Natural killer cell (primary cell): Measurements from ENCODE around the gene RCBTB2. TPM values are rescaled to one million over a fixed set of nuclear protein-coding genes. Genes with fewer than 3 reads are reported as not detected.

Source experiments
- ATAC-seq, 3 donors: fragments of 150-1000 bp in 2 of 3; fragments of 200-7000 bp in 1 of 3; cut with Tn5 transposase; 1 replicate in 1 of 3; 2 replicates in 2 of 3; pipeline ENCODE4 v1.10.0; 2021; ENCODE audit warnings: mild to moderate bottlenecking in 2 of 3, moderate library complexity in 2 of 3
- DNase-seq, 2 donors: peaks; one replicate each; pipeline versions ENCODE4 v3.0.0 to v3.0.0-alpha.2; 2013 to 2021; ENCODE audit warnings: mixed read lengths in 1 of 2
- H3K27ac ChIP-seq: one replicate; pipeline ENCODE4 v1.5.1; 2013; ENCODE audit warnings: mild to moderate bottlenecking, low read length
- H3K27me3 ChIP-seq: one replicate; pipeline ENCODE4 v1.6.1; 2013; ENCODE audit warnings: low read length; ENCODE audit not compliant: control insufficient read depth, insufficient read depth
- H3K36me3 ChIP-seq: one replicate; pipeline ENCODE4 v1.6.1; 2013; ENCODE audit warnings: low read length; ENCODE audit not compliant: control insufficient read depth, insufficient read depth
- H3K4me1 ChIP-seq: one replicate; pipeline ENCODE4 v1.6.1; 2013; ENCODE audit warnings: low read length; ENCODE audit not compliant: control insufficient read depth, insufficient read depth
- H3K4me3 ChIP-seq: one replicate; pipeline ENCODE4 v1.5.1; 2013; ENCODE audit warnings: low read length
- H3K9me3 ChIP-seq: one replicate; pipeline ENCODE4 v1.6.1; 2013; ENCODE audit warnings: low read length; ENCODE audit not compliant: control insufficient read depth, insufficient read depth
- H3K27ac Mint-ChIP-seq, 2 donors: one replicate each; pipeline ENCODE4 v1.8.0; 2022; ENCODE audit warnings: mild to moderate bottlenecking in 2 of 2, mixed read lengths in 2 of 2, moderate library complexity in 1 of 2
- H3K27me3 Mint-ChIP-seq, 2 donors: one replicate each; pipeline ENCODE4 v1.8.0; 2022; ENCODE audit warnings: low read depth in 2 of 2, mixed read lengths in 2 of 2
- H3K36me3 Mint-ChIP-seq: one replicate; pipeline ENCODE4 v1.8.0; 2022; ENCODE audit warnings: mixed read lengths
- H3K4me1 Mint-ChIP-seq, 2 donors: one replicate each; pipeline ENCODE4 v1.8.0; 2022; ENCODE audit warnings: mixed read lengths in 2 of 2
- H3K4me3 Mint-ChIP-seq: one replicate; pipeline ENCODE4 v1.8.0; 2022; ENCODE audit warnings: mild to moderate bottlenecking, moderate library complexity, mixed read lengths
- H3K9me3 Mint-ChIP-seq, 2 donors: one replicate each; pipeline ENCODE4 v1.8.0; 2022; ENCODE audit warnings: mixed read lengths in 2 of 2
- CTCF ChIP-seq: fragments of 200-600 bp; IDR thresholded peaks from one replicate; pipeline ENCODE4 v1.8.0; 2022; ENCODE audit warnings: antibody characterized with exemption
- WGBS: methylation state at CpG from one replicate; pipeline ENCODE4 v1.1.7; 2013; ENCODE audit warnings: missing lambda C conversion rate; ENCODE audit not compliant: insufficient coverage; 5-methylcytosine and 5-hydroxymethylcytosine counted together
- intact Hi-C: fragments of 100-400 bp; cut with micrococcal nuclease; formaldehyde crosslinking; loops from one replicate; pipeline ENCODE4 v1.14.2; 2022
- total RNA-seq, 4 donors: library from RNA; stranded (reverse); fragments of 120-200 nt in 1 of 4; gene quantifications; one replicate each; pipeline versions ENCODE4 v1.2.3 to v1.2.4, GENCODE V29; 2013 to 2022

RCBTB2 gene
- total RNA-seq, 3 donors from 2014 or later (not counting 1 experiment from before 2014, with no cell fraction given) = 21.9 to 27.1 (median 24.2) TPM

DNA sequence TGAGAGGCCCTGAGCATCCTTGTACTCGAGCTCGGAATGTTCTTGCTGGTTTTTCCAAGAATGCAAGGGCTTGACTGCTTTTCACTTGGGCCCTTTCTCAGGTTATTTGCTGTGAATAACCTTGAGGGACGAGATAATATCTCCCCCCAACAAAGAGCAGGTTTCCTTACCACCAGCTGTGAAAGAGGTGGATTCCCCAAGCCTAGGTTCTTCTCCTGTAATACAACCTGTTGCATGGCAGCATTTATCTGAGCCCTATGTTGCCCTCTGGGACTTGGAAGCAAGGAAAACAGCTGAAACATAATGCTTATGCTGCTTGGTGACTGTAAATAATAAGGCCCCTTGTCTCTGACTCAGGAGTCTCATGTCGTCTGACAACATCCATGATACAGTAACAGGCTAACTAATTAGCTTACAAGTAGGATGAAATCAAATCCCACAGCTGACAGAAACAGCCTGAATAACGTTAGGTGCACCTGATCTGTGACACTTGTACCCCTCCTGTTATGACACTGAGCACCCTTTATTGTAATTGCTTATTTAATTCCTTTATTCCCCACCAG lies 43.6 kb upstream of the RCBTB2 start:
- 93% methylated on average over 5 of the region's 5 CpGs for WGBS
- DNase-seq = no peak
- no peak overlapping the region for H3K27ac Mint-ChIP-seq
- peaks cover 6 to 9% of the 10 kb centered on the region in 2 donors for H3K27me3 Mint-ChIP-seq
- H3K4me3 ChIP-seq = no peak overlapping the region
- no peaks in the 10 kb centered on the region for H3K9me3 ChIP-seq
- H3K4me1 ChIP-seq = peaks cover 26% of the 10 kb centered on the region
- H3K9me3 Mint-ChIP-seq = no peaks in the 10 kb centered on the region
- no peak overlapping the region for H3K27ac ChIP-seq
- TF ChIP-seq CTCF = no peak
- peaks cover 21 to 45% of the 10 kb centered on the region in 2 donors for H3K4me1 Mint-ChIP-seq
- no peaks in the 10 kb centered on the region for H3K36me3 Mint-ChIP-seq
- no peaks in the 10 kb centered on the region for H3K36me3 ChIP-seq
- no peak for ATAC-seq
- no peaks in the 10 kb centered on the region for H3K27me3 ChIP-seq
- intact Hi-C loops = no loop called here
- H3K4me3 Mint-ChIP-seq = no peak overlapping the region

DNA sequence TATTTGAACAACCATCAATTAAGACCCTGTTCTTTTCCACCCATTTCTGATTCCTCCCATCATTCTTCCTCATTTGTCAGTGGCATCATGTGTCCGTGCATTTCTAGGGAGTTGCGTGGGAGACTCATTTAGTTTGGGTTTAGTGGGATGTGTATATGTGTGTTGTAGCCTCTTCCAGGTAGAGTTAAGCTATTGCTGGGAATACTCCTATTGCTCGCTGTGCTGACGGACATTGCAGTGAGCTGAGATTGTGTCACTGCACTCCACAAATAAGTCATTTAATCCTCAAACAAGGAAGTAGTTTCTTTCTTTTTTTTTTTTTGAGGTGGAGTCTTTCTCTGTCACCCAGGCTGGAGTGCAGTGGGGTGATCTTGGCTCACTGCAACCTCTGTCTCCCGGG lies 42.2 kb upstream of the RCBTB2 start:
- Histone ChIP-seq H3K27me3 (no peaks in the 10 kb centered on the region), H3K27ac (no peak overlapping the region), H3K4me3 (no peak overlapping the region), H3K36me3 (no peaks in the 10 kb centered on the region), H3K9me3 (no peaks in the 10 kb centered on the region), H3K4me1 (peaks cover 40% of the 10 kb centered on the region)
- intact Hi-C loops = no loop called here
- WGBS = 94% methylated on average over 3 of the region's 5 CpGs
- DNase-seq (no peak), ATAC-seq (no peak)
- Mint-ChIP-seq H3K4me1 (peaks cover 26 to 49% of the 10 kb centered on the region in 2 donors), H3K4me3 (no peak overlapping the region), H3K9me3 (no peaks in the 10 kb centered on the region), H3K27ac (no peak overlapping the region), H3K27me3 (peaks cover 3 to 6% of the 10 kb centered on the region in 2 donors), H3K36me3 (no peaks in the 10 kb centered on the region)
- TF ChIP-seq CTCF = no peak

DNA sequence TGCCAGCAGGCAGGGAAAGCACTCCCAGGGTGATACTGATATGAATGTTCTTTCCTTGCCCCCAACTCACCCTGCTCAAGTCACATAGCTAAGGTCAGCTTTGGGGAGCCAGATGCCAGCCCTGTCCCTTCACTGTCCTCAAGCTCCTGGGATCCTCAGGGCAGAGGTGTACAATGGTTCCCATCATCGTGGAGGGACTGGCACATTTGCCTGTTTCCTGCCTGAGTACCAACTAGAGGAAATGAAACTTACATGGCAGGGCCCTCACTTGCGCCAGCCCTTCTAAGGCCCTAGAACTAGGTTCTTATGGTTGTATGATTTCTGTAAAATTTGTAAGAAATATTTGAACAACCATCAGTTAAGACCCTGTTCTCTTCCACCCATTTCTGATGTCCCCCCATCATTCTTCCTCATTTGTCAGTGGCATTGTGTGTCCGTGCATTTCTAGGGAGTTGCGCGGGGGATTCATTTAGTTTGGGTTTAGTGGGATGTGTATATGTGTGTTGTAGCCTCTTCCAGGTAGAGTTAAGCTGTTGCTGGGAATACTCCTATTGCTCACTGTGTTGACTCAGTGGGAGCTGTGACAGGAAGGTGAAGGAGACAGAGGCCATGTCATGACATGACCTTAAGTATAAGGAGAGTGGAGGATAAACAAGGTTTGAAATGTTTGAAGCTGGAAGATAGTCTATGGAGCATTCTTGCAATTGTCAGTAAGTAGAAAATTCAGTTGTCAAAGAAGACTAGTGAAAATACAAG lies 41.3 kb upstream of the RCBTB2 start:
- peak overlapping the region; percentile 32 to 65 for H3K27ac Mint-ChIP-seq

More for the DNA sequence above, 41.3 kb upstream of the RCBTB2 start:
- peaks cover 6% of the 10 kb centered on the region in 2 donors for H3K27me3 Mint-ChIP-seq
- H3K4me3 Mint-ChIP-seq = no peak overlapping the region
- intact Hi-C loops = no loop called here
- no peaks in the 10 kb centered on the region for H3K9me3 ChIP-seq
- no peaks in the 10 kb centered on the region for H3K36me3 ChIP-seq
- no peaks in the 10 kb centered on the region for H3K27me3 ChIP-seq
- peaks cover 35 to 57% of the 10 kb centered on the region in 2 donors for H3K4me1 Mint-ChIP-seq
- no peaks in the 10 kb centered on the region for H3K36me3 Mint-ChIP-seq
- no peak overlapping the region for H3K4me3 ChIP-seq
- DNase-seq (no peak), ATAC-seq (no peak)
- 80% methylated on average over 5 of the region's 5 CpGs for WGBS
- H3K4me1 ChIP-seq = peaks cover 35% of the 10 kb centered on the region
- no peak for TF ChIP-seq CTCF
- no peaks in the 10 kb centered on the region for H3K9me3 Mint-ChIP-seq
- no peak overlapping the region for H3K27ac ChIP-seq
